ENCODE results near the gene TEX51.

The TEX51 gene

GRCh38 chr2:126921066-126921465 is 22.4 kb downstream of the TEX51 start:
- TF ChIP-seq NFIC (IDR thresholded peaks at IDR 0.05) (no peak), MAX (IDR thresholded peaks at IDR 0.05) (no peak), RAD21 (IDR thresholded peaks at IDR 0.05; ENCODE audit: low read depth) (no peak), CEBPB (IDR thresholded peaks at IDR 0.05) (no peak), FOXM1 (IDR thresholded peaks at IDR 0.05; ENCODE audit: borderline replicate concordance, low read depth) (no peak), CREB1 (IDR thresholded peaks at IDR 0.05; ENCODE audit: low read depth) (no peak), TCF12 (IDR thresholded peaks at IDR 0.05; ENCODE audit: low read depth) (no peak), EGR1 (IDR thresholded peaks at IDR 0.05) (no peak), TAF1 (IDR thresholded peaks at IDR 0.05; ENCODE audit: low read depth) (no peak), YY1 (IDR thresholded peaks at IDR 0.05; ENCODE audit: low read depth) (no peak), TEAD4 (IDR thresholded peaks at IDR 0.05) (no peak), EP300 (IDR thresholded peaks at IDR 0.05; ENCODE audit: borderline replicate concordance) (no peak)

GRCh38 chr2:126930970-126931590 is 32.4 kb downstream of the TEX51 start:
- TF ChIP-seq REST (IDR thresholded peaks at IDR 0.05; ENCODE audit: low read depth) = no peak
- no peak for TF ChIP-seq TAF1 (IDR thresholded peaks at IDR 0.05; ENCODE audit: low read depth)
- no peak for TF ChIP-seq CEBPB (IDR thresholded peaks at IDR 0.05)
- no peak for TF ChIP-seq FOXM1 (IDR thresholded peaks at IDR 0.05; ENCODE audit: borderline replicate concordance, low read depth)
- TF ChIP-seq USF1 (IDR thresholded peaks at IDR 0.05) = no peak
- TF ChIP-seq CREB1 (IDR thresholded peaks at IDR 0.05; ENCODE audit: low read depth) = no peak
- TF ChIP-seq EGR1 (IDR thresholded peaks at IDR 0.05) = no peak
- no peak for TF ChIP-seq NFIC (IDR thresholded peaks at IDR 0.05)
- no peak for TF ChIP-seq YY1 (IDR thresholded peaks at IDR 0.05; ENCODE audit: low read depth)
- TF ChIP-seq TCF12 (IDR thresholded peaks at IDR 0.05; ENCODE audit: low read depth) = no peak
- TF ChIP-seq TEAD4 (IDR thresholded peaks at IDR 0.05) = no peak
- no peak for TF ChIP-seq MAX (IDR thresholded peaks at IDR 0.05)
- no peak for TF ChIP-seq EP300 (IDR thresholded peaks at IDR 0.05; ENCODE audit: borderline replicate concordance)
- TF ChIP-seq ZBTB7A (IDR thresholded peaks at IDR 0.05; ENCODE audit: low read depth) = no peak
- no peak for TF ChIP-seq RAD21 (IDR thresholded peaks at IDR 0.05; ENCODE audit: low read depth)

GRCh38 chr2:126932529-126932928 is 33.8 kb downstream of the TEX51 start:
- TF ChIP-seq FOXM1 (IDR thresholded peaks at IDR 0.05; ENCODE audit: borderline replicate concordance, low read depth) (no peak), TCF12 (IDR thresholded peaks at IDR 0.05; ENCODE audit: low read depth) (no peak), EGR1 (IDR thresholded peaks at IDR 0.05) (no peak), RAD21 (IDR thresholded peaks at IDR 0.05; ENCODE audit: low read depth) (no peak), MAX (IDR thresholded peaks at IDR 0.05) (no peak), TEAD4 (IDR thresholded peaks at IDR 0.05) (no peak), TAF1 (IDR thresholded peaks at IDR 0.05; ENCODE audit: low read depth) (no peak), YY1 (IDR thresholded peaks at IDR 0.05; ENCODE audit: low read depth) (no peak), CREB1 (IDR thresholded peaks at IDR 0.05; ENCODE audit: low read depth) (no peak), NFIC (IDR thresholded peaks at IDR 0.05) (no peak), REST (IDR thresholded peaks at IDR 0.05; ENCODE audit: low read depth) (no peak), CEBPB (IDR thresholded peaks at IDR 0.05) (no peak), EP300 (IDR thresholded peaks at IDR 0.05; ENCODE audit: borderline replicate concordance) (no peak), ZBTB7A (IDR thresholded peaks at IDR 0.05; ENCODE audit: low read depth) (no peak), USF1 (IDR thresholded peaks at IDR 0.05) (no peak)

GRCh38 chr2:126932966-126933710 is 34.4 kb downstream of the TEX51 start:
- TF ChIP-seq CREB1 (IDR thresholded peaks at IDR 0.05; ENCODE audit: low read depth) = no peak
- TF ChIP-seq REST (IDR thresholded peaks at IDR 0.05; ENCODE audit: low read depth) = no peak
- no peak for TF ChIP-seq ZBTB7A (IDR thresholded peaks at IDR 0.05; ENCODE audit: low read depth)
- no peak for TF ChIP-seq FOXM1 (IDR thresholded peaks at IDR 0.05; ENCODE audit: borderline replicate concordance, low read depth)
- no peak for TF ChIP-seq NFIC (IDR thresholded peaks at IDR 0.05)
- no peak for TF ChIP-seq TEAD4 (IDR thresholded peaks at IDR 0.05)
